Immature natural killer cell (primary cell): ENCODE data around the gene C2CD4A. TPM values are rescaled to one million over a fixed set of nuclear protein-coding genes. Genes with fewer than 3 reads are reported as not detected.

Source experiments
- DNase-seq, 3 donors: peaks; one replicate each; pipeline ENCODE4 v3.0.0; 2022; ENCODE audit warnings: mixed read lengths in 1 of 3
- H3K27ac Mint-ChIP-seq, 6 donors: one replicate each; pipeline ENCODE4 v1.8.0; 2020; ENCODE audit warnings: mixed read lengths in 6 of 6, mild to moderate bottlenecking in 5 of 6, inconsistent platforms in 4 of 6, moderate library complexity in 3 of 6
- H3K27me3 Mint-ChIP-seq, 3 donors: one replicate each; pipeline ENCODE4 v1.8.0; 2020 to 2021; ENCODE audit warnings: low read depth in 3 of 3, mild to moderate bottlenecking in 3 of 3, mixed read lengths in 3 of 3, moderate library complexity in 3 of 3, inconsistent platforms in 1 of 3
- H3K36me3 Mint-ChIP-seq, 3 donors: one replicate each; pipeline ENCODE4 v1.8.0; 2020; ENCODE audit warnings: mixed read lengths in 3 of 3, inconsistent platforms in 2 of 3, mild to moderate bottlenecking in 2 of 3
- H3K4me1 Mint-ChIP-seq, 2 donors: one replicate each; pipeline ENCODE4 v1.8.0; 2020; ENCODE audit warnings: inconsistent platforms in 2 of 2, mild to moderate bottlenecking in 2 of 2, mixed read lengths in 2 of 2, moderate library complexity in 1 of 2
- H3K4me3 Mint-ChIP-seq, 5 donors: one replicate each; pipeline ENCODE4 v1.8.0; 2020; ENCODE audit warnings: mild to moderate bottlenecking in 5 of 5, mixed read lengths in 5 of 5, inconsistent platforms in 3 of 5, moderate library complexity in 3 of 5
- H3K9me3 Mint-ChIP-seq, 6 donors: one replicate each; pipeline ENCODE4 v1.8.0; 2020; ENCODE audit warnings: mild to moderate bottlenecking in 6 of 6, mixed read lengths in 6 of 6, inconsistent platforms in 4 of 6, moderate library complexity in 3 of 6
- polyA plus RNA-seq, 3 donors: library from polyadenylated mRNA; unstranded; fragments of 300-500 nt; fragmentation: Illumina TruSeq; gene quantifications; one replicate each; pipeline ENCODE4 v1.2.3, GENCODE V29; 2021

Gene C2CD4A
- polyA plus RNA-seq, 3 donors from 2014 or later, result not detected

DNA sequence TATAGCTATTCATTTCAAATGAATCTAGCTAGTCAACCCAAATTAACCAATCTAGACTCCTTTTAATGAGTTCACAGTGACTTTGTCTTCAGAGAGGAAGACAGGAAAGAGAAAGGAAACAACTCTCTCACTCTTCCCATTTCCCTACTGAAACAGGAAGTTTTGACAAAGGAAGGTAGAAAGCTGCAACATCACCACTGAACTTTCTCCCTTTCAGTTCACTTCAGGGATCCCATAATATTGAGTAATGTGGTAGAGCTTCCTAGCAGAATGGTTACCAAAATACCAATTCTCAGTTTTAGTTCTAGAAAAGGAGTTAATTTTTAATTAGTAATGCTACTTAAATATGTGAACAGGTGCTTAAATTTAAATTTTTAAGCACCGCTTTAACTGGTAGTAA, 14.1 kb upstream of the C2CD4A start:
- peaks cover 3 to 8% (median 3%) of the 10 kb centered on the region in 3 donors for H3K36me3 Mint-ChIP-seq
- H3K27me3 Mint-ChIP-seq, result peaks cover 0 to 2% (median 0%) of the 10 kb centered on the region in 3 donors
- no peak for DNase-seq
- no peak overlapping the region for H3K4me3 Mint-ChIP-seq
- peak overlapping the region in 1 of 6 donors; percentile 59 for H3K27ac Mint-ChIP-seq
- H3K9me3 Mint-ChIP-seq, result no peaks in the 10 kb centered on the region
- peaks cover 48 to 83% of the 10 kb centered on the region in 2 donors for H3K4me1 Mint-ChIP-seq

GRCh38 chr15:62053439-62054085, 13.2 kb upstream of the C2CD4A start:
- Mint-ChIP-seq H3K27ac (peak overlapping the region in 5 of 6 donors; percentile 9 to 66 (median 26)), H3K9me3 (no peaks in the 10 kb centered on the region), H3K4me3 (no peak overlapping the region), H3K36me3 (peaks cover 3 to 8% (median 3%) of the 10 kb centered on the region in 3 donors), H3K27me3 (peaks cover 0 to 2% (median 0%) of the 10 kb centered on the region in 3 donors), H3K4me1 (peaks cover 53 to 86% of the 10 kb centered on the region in 2 donors)
- no peak for DNase-seq

- H3K27me3 Mint-ChIP-seq, result peaks cover 0 to 6% (median 0%) of the 10 kb centered on the region in 3 donors
- DNase-seq, result no peak
- no peak overlapping the region for H3K4me3 Mint-ChIP-seq
- H3K9me3 Mint-ChIP-seq, result no peaks in the 10 kb centered on the region
- peaks cover 62 to 96% of the 10 kb centered on the region in 2 donors for H3K4me1 Mint-ChIP-seq
- peaks cover 0 to 7% (median 0%) of the 10 kb centered on the region in 3 donors for H3K36me3 Mint-ChIP-seq
- H3K27ac Mint-ChIP-seq, result peak overlapping the region in 3 of 6 donors; percentile 8 to 38 (median 14)
Observed at GRCh38 chr15:62054979-62055378, 11.8 kb upstream of the C2CD4A start.

GRCh38 chr15:62057341-62057980, 9.3 kb upstream of the C2CD4A start:
- Mint-ChIP-seq H3K9me3 (no peaks in the 10 kb centered on the region), H3K4me3 (peak overlapping the region in 1 of 5 donors; percentile 43), H3K27ac (peak overlapping the region in 2 of 6 donors; percentile 32 to 45), H3K36me3 (peaks cover 0 to 5% (median 0%) of the 10 kb centered on the region in 3 donors), H3K27me3 (peaks cover 0 to 11% (median 0%) of the 10 kb centered on the region in 3 donors), H3K4me1 (peaks cover 70 to 91% of the 10 kb centered on the region in 2 donors)
- no peak for DNase-seq

DNA sequence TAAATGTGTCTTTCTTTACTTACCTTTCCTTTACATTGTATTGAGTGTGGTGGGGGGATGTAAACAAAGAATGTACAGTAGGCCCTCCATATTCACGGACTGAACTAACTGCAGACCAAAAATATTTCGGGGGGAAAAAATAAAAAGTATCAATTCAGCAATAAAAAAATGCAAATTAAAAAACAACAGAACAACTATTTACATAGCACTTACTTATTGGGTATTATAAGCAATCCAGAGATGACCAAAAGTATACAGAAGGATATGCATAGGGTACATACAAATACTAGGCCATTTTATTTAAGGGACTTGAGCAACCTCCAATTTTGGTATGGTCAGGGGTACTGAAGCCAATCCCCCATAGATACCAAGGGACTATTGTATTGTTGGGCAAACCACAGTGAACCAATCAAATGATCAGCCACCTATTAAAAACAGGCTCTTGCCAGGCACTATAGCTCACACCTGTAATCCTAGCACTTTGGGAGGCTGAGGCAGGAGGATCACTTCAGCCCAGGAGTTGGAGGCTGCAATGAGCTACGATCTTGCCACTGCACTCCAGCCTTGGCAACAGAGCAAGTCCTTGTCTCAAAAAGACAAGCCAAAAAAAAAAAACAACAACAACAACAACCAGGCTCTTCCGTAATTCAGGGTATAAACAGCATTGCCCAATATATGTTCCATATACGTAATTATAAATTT, 8.3 kb upstream of the C2CD4A start:
- Mint-ChIP-seq H3K9me3 (no peaks in the 10 kb centered on the region), H3K4me3 (peak overlapping the region; percentile 57 to 97 (median 95))

GRCh38 chr15:62059108-62059815, 7.5 kb upstream of the C2CD4A start:
- Mint-ChIP-seq H3K27ac (peak overlapping the region; percentile 93 to 98 (median 95)), H3K4me3 (peak overlapping the region; percentile 93 to 99 (median 97)), H3K36me3 (peaks cover 0 to 5% (median 0%) of the 10 kb centered on the region in 3 donors), H3K4me1 (peaks cover 55 to 74% of the 10 kb centered on the region in 2 donors), H3K27me3 (peaks cover 0 to 17% (median 5%) of the 10 kb centered on the region in 3 donors), H3K9me3 (no peaks in the 10 kb centered on the region)
- no peak for DNase-seq

More for the DNA sequence above, 8.3 kb upstream of the C2CD4A start:
- Mint-ChIP-seq H3K27ac (peak overlapping the region; percentile 64 to 97 (median 78)), H3K36me3 (peaks cover 0 to 5% (median 0%) of the 10 kb centered on the region in 3 donors), H3K4me1 (peaks cover 63 to 82% of the 10 kb centered on the region in 2 donors), H3K27me3 (peaks cover 0 to 14% (median 0%) of the 10 kb centered on the region in 3 donors)
- no peak for DNase-seq

DNA sequence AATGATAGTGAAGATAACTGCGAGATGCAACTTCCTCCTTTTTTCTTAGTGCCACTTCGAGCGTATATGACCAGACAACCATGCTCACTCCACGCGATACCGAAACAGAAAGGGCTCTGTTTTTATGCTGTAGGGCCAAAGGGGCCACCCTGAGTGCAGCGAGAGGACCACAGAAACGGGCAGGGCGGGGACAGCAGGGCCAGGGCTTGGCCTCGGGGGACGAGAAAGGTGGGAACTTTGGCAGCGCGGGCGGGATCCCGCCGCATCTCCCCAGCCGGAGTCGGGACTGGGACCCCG, 7.0 kb upstream of the C2CD4A start:
- DNase-seq, result peak; percentile 80 to 82 (median 80)
- H3K4me1 Mint-ChIP-seq, result peaks cover 50 to 69% of the 10 kb centered on the region in 2 donors
- H3K27ac Mint-ChIP-seq, result peak overlapping the region; percentile 93 to 98 (median 95)
- H3K9me3 Mint-ChIP-seq, result no peaks in the 10 kb centered on the region
- H3K4me3 Mint-ChIP-seq, result peak overlapping the region; percentile 93 to 99 (median 97)
- H3K27me3 Mint-ChIP-seq, result peaks cover 0 to 18% (median 7%) of the 10 kb centered on the region in 3 donors
- peaks cover 0 to 5% (median 0%) of the 10 kb centered on the region in 3 donors for H3K36me3 Mint-ChIP-seq

DNA sequence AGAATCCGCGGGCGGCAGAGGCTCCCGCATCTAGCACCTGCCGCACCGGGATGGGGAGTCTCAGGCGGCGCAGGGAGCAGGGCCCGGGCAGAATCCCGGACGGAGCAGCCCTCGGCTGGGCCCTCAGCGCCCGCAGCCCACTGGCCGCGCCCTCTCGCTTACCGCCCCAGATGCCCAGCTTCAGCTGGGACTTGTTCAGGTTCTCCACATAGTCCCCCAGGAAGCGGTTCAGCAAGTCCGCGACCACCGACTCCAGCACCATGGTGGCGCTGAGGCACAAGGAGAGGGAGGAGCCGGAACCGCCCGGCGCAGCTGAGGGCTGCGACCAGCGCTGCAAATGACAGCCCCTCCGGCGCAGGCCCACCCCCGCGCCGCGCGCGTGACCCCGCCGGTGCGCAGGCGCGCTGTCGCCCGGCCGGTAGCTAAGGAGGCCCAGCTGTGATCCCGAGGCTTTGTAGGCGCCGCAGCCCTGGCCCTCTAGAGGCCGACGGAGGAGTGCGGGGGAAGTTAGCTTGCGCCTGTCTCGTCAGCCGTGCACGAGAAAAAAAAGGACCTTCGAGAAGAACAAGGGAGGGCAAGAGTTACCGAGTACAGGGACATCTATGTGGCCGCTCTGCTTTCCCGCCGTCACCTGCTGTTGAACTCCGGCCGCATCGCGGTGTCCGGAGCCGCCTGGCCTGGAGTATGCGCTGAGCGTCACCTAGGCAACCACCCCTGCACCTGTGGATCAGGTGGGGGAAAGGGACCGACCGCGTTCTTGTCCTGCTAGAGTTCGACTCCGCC, 6.5 kb upstream of the C2CD4A start, which contains the start of gene VPS13C:
Gene VPS13C (minus strand): TSS at position 335 of the 783 bp plus-strand sequence. CDS start 73 bp downstream, at position 262.
- DNase-seq, result peak; percentile 95
- peak within 1 kb of the TSS; percentile 94 to 99 (median 98) for H3K27ac Mint-ChIP-seq
- peaks cover 0 to 5% (median 0%) of the 10 kb centered on the region in 3 donors for H3K36me3 Mint-ChIP-seq
- H3K4me1 Mint-ChIP-seq, result peaks cover 46 to 63% of the 10 kb centered on the region in 2 donors
- H3K27me3 Mint-ChIP-seq, result peaks cover 0 to 21% (median 7%) of the 10 kb centered on the region in 3 donors
- no peaks in the 10 kb centered on the region for H3K9me3 Mint-ChIP-seq
- H3K4me3 Mint-ChIP-seq, result peak within 1 kb of the TSS; percentile 93 to 99 (median 97)

DNA sequence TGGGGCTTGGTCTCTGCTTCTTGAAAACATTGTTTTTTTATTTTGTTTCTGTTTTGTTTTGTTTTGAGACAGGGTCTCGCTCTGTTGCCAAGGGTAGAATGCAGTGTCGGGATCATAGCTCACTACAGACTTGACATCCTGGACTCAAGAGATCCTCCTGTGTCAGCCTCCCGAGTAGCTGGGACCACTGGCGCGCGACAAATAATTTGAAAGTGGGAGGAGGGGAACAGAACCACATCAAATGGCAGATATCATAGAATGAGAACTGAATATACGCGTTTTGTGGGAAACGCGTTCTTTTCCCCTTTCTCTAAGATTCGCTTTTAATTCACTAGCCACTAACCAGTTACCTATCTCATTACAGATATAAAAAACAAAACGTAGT, 5.9 kb upstream of the C2CD4A start:
- H3K36me3 Mint-ChIP-seq, result peaks cover 0 to 5% (median 0%) of the 10 kb centered on the region in 3 donors
- peak overlapping the region; percentile 94 to 99 (median 98) for H3K27ac Mint-ChIP-seq
- H3K9me3 Mint-ChIP-seq, result no peaks in the 10 kb centered on the region
- peak overlapping the region; percentile 93 to 99 (median 97) for H3K4me3 Mint-ChIP-seq
- peaks cover 41 to 57% of the 10 kb centered on the region in 2 donors for H3K4me1 Mint-ChIP-seq
- peaks cover 0 to 21% (median 7%) of the 10 kb centered on the region in 3 donors for H3K27me3 Mint-ChIP-seq
- no peak for DNase-seq

GRCh38 chr15:62063825-62064635, 2.7 kb upstream of the C2CD4A start:
- Mint-ChIP-seq H3K4me3 (no peak overlapping the region), H3K36me3 (peaks cover 0 to 3% (median 0%) of the 10 kb centered on the region in 3 donors), H3K27me3 (peaks cover 9 to 26% (median 21%) of the 10 kb centered on the region in 3 donors), H3K27ac (no peak overlapping the region), H3K4me1 (peaks cover 39 to 50% of the 10 kb centered on the region in 2 donors), H3K9me3 (no peaks in the 10 kb centered on the region)
- DNase-seq, result no peak

- H3K4me1 Mint-ChIP-seq, result peaks cover 18 to 23% of the 10 kb centered on the region in 2 donors
- H3K9me3 Mint-ChIP-seq, result no peaks in the 10 kb centered on the region
- H3K4me3 Mint-ChIP-seq, result peak overlapping the region; percentile 87 to 96 (median 90)
- peaks cover 0 to 3% (median 0%) of the 10 kb centered on the region in 3 donors for H3K36me3 Mint-ChIP-seq
- peak overlapping the region in 2 of 6 donors; percentile 18 to 23 for H3K27ac Mint-ChIP-seq
- peaks cover 11 to 26% (median 17%) of the 10 kb centered on the region in 3 donors for H3K27me3 Mint-ChIP-seq
- DNase-seq, result no peak
Observed at GRCh38 chr15:62067448-62068044, 769 bp downstream of the C2CD4A start.
